K562 (cell line): ENCODE measurements around the gene SLC34A3. TPM values are rescaled to one million over a fixed set of nuclear protein-coding genes. Genes with fewer than 3 reads are reported as not detected.

Experiments
- ARID1B ChIP-seq: fragments of 450-650 bp; IDR thresholded peaks from 2 replicates; pipeline ENCODE4 v1.6.1; 2016; ENCODE audit warnings: antibody characterized with exemption, mild to moderate bottlenecking, inconsistent platforms
- ETS2 ChIP-seq: IDR thresholded peaks from 2 replicates; pipeline ENCODE4 v1.6.1; 2016; ENCODE audit warnings: borderline replicate concordance, missing genetic modification characterization, mild to moderate bottlenecking, moderate library complexity, missing compliant biosample characterization; ENCODE audit not compliant: poor library complexity, severe bottlenecking
- FOXP1 ChIP-seq: sonication (generic); formaldehyde crosslinking; IDR thresholded peaks from 2 replicates; pipeline ENCODE4 v1.8.0; 2022; ENCODE audit warnings: mild to moderate bottlenecking, missing genetic modification reagents
- HMG20B ChIP-seq: fragments of 250-450 bp; sonication (Bioruptor Pico); IDR thresholded peaks from 2 replicates; pipeline ENCODE4 v1.5.0; 2021; ENCODE audit warnings: mild to moderate bottlenecking
- JUN ChIP-seq, 2 experiments: sonication (generic) in 1 of 2; formaldehyde crosslinking in 1 of 2; IDR thresholded peaks; 2 replicates each; pipeline versions ENCODE4 v1.6.1 to v1.8.0; 2012 to 2022; ENCODE audit warnings: borderline replicate concordance in 2 of 2, mild to moderate bottlenecking in 2 of 2, improper control_type of control experiment in 1 of 2, low read depth in 1 of 2, low read length in 1 of 2, missing genetic modification reagents in 1 of 2
- KDM2B ChIP-seq: fragments of 250-450 bp; sonication (Bioruptor Pico); IDR thresholded peaks from 2 replicates; pipeline ENCODE4 v1.8.0; 2021; ENCODE audit warnings: mild to moderate bottlenecking, moderate library complexity
- MEF2A ChIP-seq: IDR thresholded peaks from 2 replicates; pipeline ENCODE4 v1.6.1; 2011; ENCODE audit warnings: low read depth, mild to moderate bottlenecking, low read length, moderate library complexity; ENCODE audit not compliant: control insufficient read depth
- POLR3G ChIP-seq: IDR thresholded peaks from 2 replicates; pipeline ENCODE4 v1.6.1; 2011; ENCODE audit not compliant: insufficient read length, insufficient replicate concordance; ENCODE audit errors: extremely low read depth
- PPARD ChIP-seq: fragments of 250-450 bp; sonication (Bioruptor Pico); IDR thresholded peaks from 2 replicates; pipeline ENCODE4 v1.8.0; 2022; ENCODE audit warnings: inconsistent platforms, mild to moderate bottlenecking, moderate library complexity
- SAFB2 ChIP-seq: fragments of 200-400 bp; formaldehyde crosslinking; IDR thresholded peaks from 2 replicates; pipeline ENCODE4 v1.6.1; 2018; ENCODE audit warnings: borderline replicate concordance, low read length, low read depth, moderate library complexity; ENCODE audit not compliant: severe bottlenecking
- SPI1 ChIP-seq: IDR thresholded peaks from 2 replicates; pipeline ENCODE4 v1.6.1; 2011; ENCODE audit warnings: low read depth, low read length, control low read depth, borderline replicate concordance
- U2AF1 ChIP-seq: fragments of 200-400 bp; formaldehyde crosslinking; optimal IDR thresholded peaks from 2 replicates; pipeline ENCODE3; 2017; ENCODE audit warnings: mild to moderate bottlenecking, low read depth, low read length, moderate library complexity
- XRCC3 ChIP-seq: fragments of 450-650 bp; IDR thresholded peaks from 2 replicates; pipeline ENCODE4 v1.6.1; 2017; ENCODE audit warnings: mild to moderate bottlenecking, moderate library complexity
- ZBTB1 ChIP-seq: sonication (generic); formaldehyde crosslinking; IDR thresholded peaks from 2 replicates; pipeline ENCODE4 v1.8.1; 2023; ENCODE audit warnings: missing genetic modification reagents, low read depth, mild to moderate bottlenecking, borderline replicate concordance
- ZBTB11 ChIP-seq, 3 experiments: fragments of 200-800 bp in 1 of 3; fragments of 250-450 bp in 1 of 3; fragments of 450-650 bp in 1 of 3; sonication (Bioruptor Pico) in 1 of 3; sonication (Bioruptor generic) in 1 of 3; formaldehyde crosslinking in 1 of 3; IDR thresholded peaks; 2 replicates each; pipeline versions ENCODE4 v1.6.1 to v1.8.0; 2016 to 2022; ENCODE audit warnings: mild to moderate bottlenecking in 2 of 3, missing genetic modification characterization in 2 of 3, missing compliant biosample characterization in 1 of 3, moderate library complexity in 1 of 3
- ZNF316 ChIP-seq: fragments of 450-650 bp; IDR thresholded peaks from 2 replicates; pipeline ENCODE4 v1.6.1; 2016
- ZNF830 ChIP-seq: fragments of 250-450 bp; sonication (Bioruptor Pico); IDR thresholded peaks from 2 replicates; pipeline ENCODE4 v1.5.0; 2021; ENCODE audit warnings: mild to moderate bottlenecking
- polyA plus RNA-seq, 8 experiments: library from polyadenylated mRNA; depleted of rRNA in 4 of 8; stranded (reverse) in 5 of 8; unstranded in 3 of 8; fragments of >200 nt; fragmentation: Nextera tagmentation in 2 of 8; fragmentation: Illumina TruSeq in 1 of 8; extraction: Ambion mirVana in 2 of 8; extraction: Trizol in 1 of 8; gene quantifications; 2 replicates each; pipeline versions ENCODE4 v1.2.1 to v1.2.3, GENCODE V29; 2011 to 2014; ENCODE audit warnings: inconsistent platforms in 1 of 8, missing spikeins in 1 of 8
- total RNA-seq, 7 experiments: library from RNA; depleted of rRNA in 6 of 7; stranded (reverse); fragments of >200 nt in 6 of 7; fragmentation: Illumina TruSeq in 2 of 7; extraction: Trizol in 2 of 7; gene quantifications; 2 replicates each; pipeline versions ENCODE4 v1.2.1 to v1.2.3, GENCODE V29; 2011 to 2021; ENCODE audit warnings: low replicate concordance in 1 of 7
- TF ChIP-seq, protein P1 (sequence below): fragments of 450-650 bp; IDR thresholded peaks from 2 replicates; pipeline ENCODE4 v1.6.1; 2014; ENCODE audit warnings: low read depth, mild to moderate bottlenecking, moderate library complexity, borderline replicate concordance
- TF ChIP-seq, protein P2 (sequence below): fragments of 450-650 bp; IDR thresholded peaks from 2 replicates; pipeline ENCODE4 v1.6.1; 2016; ENCODE audit warnings: mild to moderate bottlenecking

The SLC34A3 gene
- total and polyA plus RNA-seq, 9 of the 15 experiments (the other 6 are each of a cell fraction or from before 2014, with no cell fraction given) = not detected

DNA sequence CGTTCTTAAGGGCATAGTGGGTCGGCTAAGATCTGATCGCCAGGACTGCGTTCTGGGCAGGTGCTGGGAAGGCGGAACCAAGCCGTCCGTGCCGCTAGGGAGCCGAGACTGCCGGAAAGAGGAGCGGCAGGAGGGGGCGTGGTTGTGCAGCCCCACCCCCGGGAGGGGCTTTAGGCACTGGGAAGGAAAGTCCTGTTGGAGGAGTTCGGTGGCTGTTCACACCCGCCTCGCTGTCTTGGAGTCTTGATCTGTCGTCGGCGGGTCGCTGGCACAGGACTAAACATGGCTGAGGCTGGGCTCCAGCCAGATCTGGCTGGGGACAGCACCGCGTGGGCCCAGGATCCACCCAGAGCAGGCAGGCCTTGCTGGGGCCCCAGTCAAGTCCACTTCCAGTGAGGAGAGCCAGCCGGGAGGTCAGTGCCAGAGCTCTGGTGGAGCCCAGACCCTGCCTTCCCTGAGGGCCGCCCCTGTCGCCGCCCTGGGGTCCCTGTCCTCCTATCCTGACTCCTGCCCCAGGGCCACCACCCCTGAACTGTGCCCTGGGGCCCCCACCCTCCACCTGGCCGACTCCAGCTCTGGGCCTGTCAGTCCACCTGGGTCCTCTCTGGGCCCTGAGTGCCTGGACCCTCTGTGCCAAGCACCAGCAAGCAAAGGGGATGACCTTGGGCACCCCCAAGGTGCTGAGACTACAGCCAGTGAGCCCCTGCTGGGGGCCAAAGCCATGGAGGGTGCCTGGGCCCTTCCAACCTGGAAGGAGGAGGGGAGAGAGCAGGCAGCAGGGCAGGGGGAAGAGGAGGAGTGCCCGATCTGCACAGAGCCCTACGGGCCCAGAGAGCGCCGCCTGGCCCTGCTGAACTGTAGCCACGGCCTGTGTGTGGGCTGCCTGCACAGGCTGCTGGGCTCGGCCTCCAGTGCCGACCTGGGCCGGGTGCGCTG lies 13.2 kb upstream of the SLC34A3 start (continued):
- TF ChIP-seq ZBTB11 (CRISPR knock-in tag; IDR thresholded peaks at IDR 0.05) (peak; percentile 44 to 96 (median 81); a peak in 4 of 6 replicates), ETS2 (tag) (no peak), POLR3G (no peak), ARID1B (no peak), FOXP1 (CRISPR knock-in tag) (no peak), HMG20B (CRISPR knock-in tag) (no peak), JUN (IDR thresholded peaks at IDR 0.05; ENCODE audit: borderline replicate concordance, low read depth, low read length) (no peak), JUN (CRISPR knock-in tag; IDR thresholded peaks at IDR 0.05; ENCODE audit: borderline replicate concordance) (no peak), ZNF830 (CRISPR knock-in tag) (no peak), XRCC3 (no peak), MEF2A (no peak), U2AF1 (no peak), KDM2B (CRISPR knock-in tag) (no peak), ZNF316 (no peak), SPI1 (no peak), PPARD (no peak), SAFB2 (no peak), ZBTB1 (CRISPR knock-in tag) (no peak)
- TF ChIP-seq, protein P1, sequence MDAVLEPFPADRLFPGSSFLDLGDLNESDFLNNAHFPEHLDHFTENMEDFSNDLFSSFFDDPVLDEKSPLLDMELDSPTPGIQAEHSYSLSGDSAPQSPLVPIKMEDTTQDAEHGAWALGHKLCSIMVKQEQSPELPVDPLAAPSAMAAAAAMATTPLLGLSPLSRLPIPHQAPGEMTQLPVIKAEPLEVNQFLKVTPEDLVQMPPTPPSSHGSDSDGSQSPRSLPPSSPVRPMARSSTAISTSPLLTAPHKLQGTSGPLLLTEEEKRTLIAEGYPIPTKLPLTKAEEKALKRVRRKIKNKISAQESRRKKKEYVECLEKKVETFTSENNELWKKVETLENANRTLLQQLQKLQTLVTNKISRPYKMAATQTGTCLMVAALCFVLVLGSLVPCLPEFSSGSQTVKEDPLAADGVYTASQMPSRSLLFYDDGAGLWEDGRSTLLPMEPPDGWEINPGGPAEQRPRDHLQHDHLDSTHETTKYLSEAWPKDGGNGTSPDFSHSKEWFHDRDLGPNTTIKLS = no peak
- TF ChIP-seq, protein P2, sequence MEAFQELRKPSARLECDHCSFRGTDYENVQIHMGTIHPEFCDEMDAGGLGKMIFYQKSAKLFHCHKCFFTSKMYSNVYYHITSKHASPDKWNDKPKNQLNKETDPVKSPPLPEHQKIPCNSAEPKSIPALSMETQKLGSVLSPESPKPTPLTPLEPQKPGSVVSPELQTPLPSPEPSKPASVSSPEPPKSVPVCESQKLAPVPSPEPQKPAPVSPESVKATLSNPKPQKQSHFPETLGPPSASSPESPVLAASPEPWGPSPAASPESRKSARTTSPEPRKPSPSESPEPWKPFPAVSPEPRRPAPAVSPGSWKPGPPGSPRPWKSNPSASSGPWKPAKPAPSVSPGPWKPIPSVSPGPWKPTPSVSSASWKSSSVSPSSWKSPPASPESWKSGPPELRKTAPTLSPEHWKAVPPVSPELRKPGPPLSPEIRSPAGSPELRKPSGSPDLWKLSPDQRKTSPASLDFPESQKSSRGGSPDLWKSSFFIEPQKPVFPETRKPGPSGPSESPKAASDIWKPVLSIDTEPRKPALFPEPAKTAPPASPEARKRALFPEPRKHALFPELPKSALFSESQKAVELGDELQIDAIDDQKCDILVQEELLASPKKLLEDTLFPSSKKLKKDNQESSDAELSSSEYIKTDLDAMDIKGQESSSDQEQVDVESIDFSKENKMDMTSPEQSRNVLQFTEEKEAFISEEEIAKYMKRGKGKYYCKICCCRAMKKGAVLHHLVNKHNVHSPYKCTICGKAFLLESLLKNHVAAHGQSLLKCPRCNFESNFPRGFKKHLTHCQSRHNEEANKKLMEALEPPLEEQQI = no peak
